GM18505 (cell line): ENCODE results near the gene ACE.

Source experiments
- ATAC-seq: cut with Tn5 transposase; IDR thresholded peaks from one replicate; pipeline ENCODE4 v1.9.1; 2021; ENCODE audit not compliant: unreplicated experiment
- POLR2A ChIP-seq: IDR thresholded peaks from 4 replicates; pipeline ENCODE4 v1.6.1; 2011; ENCODE audit warnings: borderline replicate concordance; ENCODE audit not compliant: insufficient read depth, insufficient read length; ENCODE audit errors: extremely low read depth

Gene ACE

GRCh38 chr17:63540590-63540989, 63.7 kb downstream of the ACE start:
- no peak for TF ChIP-seq POLR2A

DNA sequence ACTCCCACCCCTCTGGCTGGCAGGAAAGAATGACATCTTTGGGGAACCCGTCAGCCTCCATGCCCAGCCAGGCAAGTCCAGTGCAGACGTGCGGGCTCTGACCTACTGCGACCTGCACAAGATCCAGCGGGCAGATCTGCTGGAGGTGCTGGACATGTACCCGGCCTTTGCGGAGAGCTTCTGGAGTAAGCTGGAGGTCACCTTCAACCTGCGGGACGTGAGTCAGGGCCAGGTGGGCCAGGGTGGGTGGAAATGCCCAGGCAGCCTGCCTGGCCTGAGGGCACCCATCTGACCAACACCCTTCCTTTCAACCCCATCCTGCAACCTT, 65.3 kb downstream of the ACE start:
- no peak for TF ChIP-seq POLR2A
- no peak for ATAC-seq

More at GRCh38 chr17:63540590-63540989, 63.7 kb downstream of the ACE start:
- no peak for ATAC-seq

- no peak for ATAC-seq
- TF ChIP-seq POLR2A, result no peak
Observed at GRCh38 chr17:63542942-63543821, 66.3 kb downstream of the ACE start.

DNA sequence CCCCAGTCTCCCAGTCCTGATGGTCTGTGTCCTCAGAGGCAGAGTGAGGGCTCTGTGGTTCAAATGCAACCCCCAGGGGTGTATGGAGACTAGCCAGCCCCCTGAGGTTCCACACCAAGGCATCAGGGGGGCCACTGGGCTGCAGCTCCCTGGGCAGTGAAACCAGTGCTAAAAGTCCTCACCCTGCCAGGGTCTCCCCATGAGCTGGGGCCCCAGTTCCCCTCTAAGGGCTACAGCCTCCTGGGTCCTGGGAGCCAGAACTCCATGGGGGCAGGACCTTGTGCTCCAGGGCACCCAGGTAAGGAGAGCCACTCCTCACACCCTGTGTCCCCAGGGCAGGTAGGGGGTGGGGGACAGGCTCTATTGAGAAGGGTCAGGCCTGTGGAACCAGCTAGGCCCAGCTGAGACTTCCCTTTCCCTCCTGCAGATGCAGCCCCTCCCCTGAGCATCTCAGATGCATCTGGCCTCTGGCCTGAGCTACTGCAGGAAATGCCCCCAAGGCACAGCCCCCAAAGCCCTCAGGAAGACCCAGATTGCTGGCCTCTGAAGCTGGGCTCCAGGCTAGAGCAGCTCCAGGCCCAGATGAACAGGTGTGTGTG, 67.1 kb downstream of the ACE start:
- TF ChIP-seq POLR2A, result no peak
- no peak for ATAC-seq

GRCh38 chr17:63544467-63545301, 67.8 kb downstream of the ACE start:
- no peak for ATAC-seq
- TF ChIP-seq POLR2A, result no peak

- no peak for ATAC-seq
- no peak for TF ChIP-seq POLR2A
Observed at GRCh38 chr17:63546308-63547082, 69.6 kb downstream of the ACE start.

DNA sequence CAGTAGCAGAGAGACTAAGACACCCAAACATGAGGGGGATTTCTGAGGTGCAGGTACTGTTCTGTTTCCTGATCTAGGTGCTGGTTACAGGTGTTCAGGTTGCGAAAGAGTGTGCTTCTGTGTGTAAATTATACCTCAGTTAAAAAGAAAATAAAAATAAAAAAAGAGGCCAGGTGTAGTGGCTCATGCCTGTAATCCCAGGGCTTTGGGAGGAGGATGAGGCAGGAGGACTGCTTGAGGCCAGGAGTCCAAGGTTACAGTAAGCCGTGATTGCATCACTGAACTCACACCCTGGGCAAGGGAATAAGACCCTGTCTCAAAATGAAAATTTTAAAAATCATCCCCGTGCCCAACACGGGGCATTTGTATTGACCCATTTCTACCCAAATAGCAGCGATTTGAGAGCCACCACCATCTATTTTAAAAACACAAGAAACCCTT, 70.2 kb downstream of the ACE start:
- no peak for ATAC-seq
- no peak for TF ChIP-seq POLR2A
